ENCODE results near the gene ZNF217. TPM values are rescaled to one million over a fixed set of nuclear protein-coding genes. Genes with fewer than 3 reads are reported as not detected.
"Not testable (repeated sequence)": the region's sequence is repeated elsewhere in the genome, so short reads cannot be mapped to it uniquely, and the experiment has no call there.

The ZNF217 gene
- total RNA-seq, 1 donor from 2014 or later: 39.5 TPM

DNA sequence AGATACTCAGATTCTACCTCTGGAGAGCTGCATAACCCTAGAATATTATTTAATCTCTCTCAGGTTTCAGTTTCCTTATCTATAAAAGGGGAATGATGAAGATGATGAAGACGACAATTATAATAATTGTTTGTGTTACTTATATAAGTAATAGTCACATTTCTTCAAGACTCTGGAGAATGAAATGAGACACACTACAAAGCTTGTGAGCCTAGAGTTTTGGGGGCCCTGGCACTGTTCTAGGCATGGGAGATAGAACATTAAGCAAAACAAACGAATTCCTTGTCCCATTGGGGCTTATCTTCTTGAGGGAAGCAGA, 5.4 kb upstream of the ZNF217 start:
- no peaks in the 10 kb centered on the region for H3K27me3 Mint-ChIP-seq (ENCODE audit: low read depth)
- H3K4me1 Mint-ChIP-seq: peaks cover 55% of the 10 kb centered on the region
- no peak overlapping the region for H3K4me3 Mint-ChIP-seq
- TF ChIP-seq CTCF (IDR thresholded peaks at IDR 0.05; ENCODE audit: unreplicated experiment): no peak
- DNase-seq (ENCODE audit: low spot score in 2 of 2, unreplicated experiment in 2 of 2): no peak
- no peaks in the 10 kb centered on the region for H3K36me3 Mint-ChIP-seq
- H3K27ac Mint-ChIP-seq: peak overlapping the region; percentile 29
- H3K9me3 Mint-ChIP-seq: no peaks in the 10 kb centered on the region

DNA sequence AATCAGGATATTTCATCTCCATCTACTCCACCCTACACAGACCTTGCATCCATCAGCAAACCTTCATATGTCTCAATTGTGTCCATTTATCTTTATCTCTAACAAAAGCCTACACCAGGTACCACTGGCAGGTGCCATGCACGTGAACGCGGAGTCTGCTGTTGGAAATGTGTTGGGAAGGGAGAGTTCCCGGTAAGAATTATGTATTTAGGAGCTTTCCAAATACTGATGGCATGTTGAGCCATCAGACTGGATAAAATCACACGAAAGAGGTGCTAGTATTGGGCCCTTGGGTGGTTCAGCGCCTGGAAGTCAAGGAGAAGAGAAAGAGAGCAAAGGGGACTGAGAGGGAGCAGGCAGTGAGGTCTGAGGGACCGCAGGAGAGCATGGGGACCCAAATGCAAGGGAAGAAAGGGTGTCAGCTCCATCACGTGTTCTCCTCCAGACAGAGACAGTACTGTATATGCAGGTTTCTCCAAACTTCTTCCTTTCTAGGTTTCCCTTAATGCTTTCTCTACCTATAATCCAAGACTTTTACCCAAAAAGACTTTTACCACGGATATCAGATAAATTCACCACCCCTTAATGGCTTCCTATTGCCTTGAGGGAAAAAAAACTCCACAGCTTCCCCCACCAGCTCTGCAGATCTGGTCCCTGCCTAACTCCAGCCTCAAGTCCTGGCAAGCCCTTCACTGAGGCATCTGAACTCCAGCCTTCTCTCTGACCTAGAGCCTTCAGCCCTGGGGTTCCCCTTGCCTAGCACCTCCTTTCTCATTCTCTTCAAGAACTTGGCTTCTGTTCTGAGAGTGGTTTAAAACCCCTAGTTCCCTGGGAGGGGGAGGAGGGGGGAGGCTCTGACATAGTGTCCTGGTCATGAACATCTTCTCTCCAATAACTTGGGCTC, 4.8 kb upstream of the ZNF217 start:
- DNase-seq (ENCODE audit: low spot score in 2 of 2, unreplicated experiment in 2 of 2): peak in 1 of 2 experiments; percentile 13
- Mint-ChIP-seq H3K27me3 (ENCODE audit: low read depth) (no peaks in the 10 kb centered on the region), H3K27ac (peak overlapping the region; percentile 55), H3K4me1 (peaks cover 55% of the 10 kb centered on the region), H3K4me3 (peak overlapping the region; percentile 4), H3K9me3 (no peaks in the 10 kb centered on the region), H3K36me3 (no peaks in the 10 kb centered on the region)
- TF ChIP-seq CTCF (IDR thresholded peaks at IDR 0.05; ENCODE audit: unreplicated experiment): no peak

DNA sequence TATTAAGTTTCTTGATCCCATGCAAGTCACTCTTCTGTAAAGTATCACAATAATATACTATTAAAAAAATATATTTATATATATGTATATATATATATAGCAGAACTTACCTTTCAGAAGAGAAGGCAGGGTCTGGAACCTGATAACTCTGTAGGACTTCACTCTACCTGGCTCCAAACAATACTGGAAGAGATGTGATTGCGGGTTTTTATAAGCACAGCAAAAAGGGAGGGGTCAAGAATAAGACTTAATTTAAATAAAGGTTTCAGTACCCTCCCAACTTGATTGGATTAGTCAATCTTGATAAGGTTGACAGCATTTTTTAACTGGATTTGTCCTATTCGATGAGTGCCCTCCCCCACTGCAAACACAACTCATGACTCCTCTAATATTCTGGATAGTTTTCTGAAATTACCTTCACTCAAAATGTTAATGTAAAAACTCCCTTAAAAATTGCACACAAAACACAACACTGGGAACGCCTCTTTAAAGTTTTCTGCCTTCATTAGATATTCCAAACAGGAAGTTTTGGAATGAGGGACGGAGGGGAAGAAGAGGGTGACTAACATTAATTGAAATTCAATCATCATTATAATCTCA, 4.0 kb upstream of the ZNF217 start:
- no peak for DNase-seq (ENCODE audit: low spot score in 2 of 2, unreplicated experiment in 2 of 2)
- Mint-ChIP-seq H3K4me3 (peak overlapping the region; percentile 57), H3K9me3 (no peaks in the 10 kb centered on the region), H3K27ac (peak overlapping the region; percentile 96), H3K27me3 (ENCODE audit: low read depth) (no peaks in the 10 kb centered on the region), H3K36me3 (no peaks in the 10 kb centered on the region), H3K4me1 (peaks cover 55% of the 10 kb centered on the region)
- TF ChIP-seq CTCF (IDR thresholded peaks at IDR 0.05; ENCODE audit: unreplicated experiment): no peak

DNA sequence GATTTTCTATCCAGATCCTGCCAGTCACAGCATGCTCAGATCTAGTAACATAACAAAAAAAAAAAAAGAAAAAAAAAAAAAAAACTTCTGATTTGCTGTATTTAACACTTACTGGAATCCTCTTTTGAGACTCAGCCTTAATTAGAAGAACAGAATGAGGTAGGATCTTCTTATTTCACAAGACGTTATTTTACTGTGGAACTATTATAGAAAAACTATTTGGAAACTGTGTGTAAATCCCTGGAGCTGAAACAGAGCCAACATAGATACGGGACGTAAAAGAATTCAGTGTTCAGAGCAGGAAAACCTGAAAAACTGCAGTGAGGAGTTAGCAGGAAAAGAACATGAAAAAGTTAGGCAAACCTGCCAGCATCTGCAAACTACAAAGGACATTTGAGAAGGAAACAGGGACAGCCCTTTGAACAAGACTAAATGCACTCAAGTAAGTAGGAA, 3.4 kb upstream of the ZNF217 start:
- no peaks in the 10 kb centered on the region for H3K9me3 Mint-ChIP-seq
- H3K36me3 Mint-ChIP-seq: no peaks in the 10 kb centered on the region
- H3K4me1 Mint-ChIP-seq: peaks cover 56% of the 10 kb centered on the region
- H3K4me3 Mint-ChIP-seq: peak overlapping the region; percentile 57
- H3K27me3 Mint-ChIP-seq (ENCODE audit: low read depth): no peaks in the 10 kb centered on the region
- H3K27ac Mint-ChIP-seq: peak overlapping the region; percentile 96
- TF ChIP-seq CTCF (IDR thresholded peaks at IDR 0.05; ENCODE audit: unreplicated experiment): no peak
- peak in 1 of 2 experiments; percentile 17 for DNase-seq (ENCODE audit: low spot score in 2 of 2, unreplicated experiment in 2 of 2)

GRCh38 chr20:53596189-53597001, 2.8 kb upstream of the ZNF217 start:
- not testable (repeated sequence) for H3K27me3 Mint-ChIP-seq (ENCODE audit: low read depth); H3K9me3 Mint-ChIP-seq; H3K36me3 Mint-ChIP-seq
- DNase-seq (ENCODE audit: low spot score in 2 of 2, unreplicated experiment in 2 of 2): peak in 1 of 2 experiments; percentile 26
- peaks cover 62% of the 10 kb centered on the region for H3K4me1 Mint-ChIP-seq
- peak overlapping the region; percentile 57 for H3K4me3 Mint-ChIP-seq
- peak overlapping the region; percentile 96 for H3K27ac Mint-ChIP-seq

- H3K27me3 Mint-ChIP-seq (ENCODE audit: low read depth); DNase-seq (ENCODE audit: low spot score in 2 of 2, unreplicated experiment in 2 of 2); H3K9me3 Mint-ChIP-seq; H3K36me3 Mint-ChIP-seq: not testable (repeated sequence)
- Mint-ChIP-seq H3K27ac (peak overlapping the region; percentile 96), H3K4me3 (peak overlapping the region; percentile 57), H3K4me1 (peaks cover 66% of the 10 kb centered on the region)
Measured at GRCh38 chr20:53595742-53596141, 2.1 kb upstream of the ZNF217 start.
